A549 (cell line): ENCODE data around the gene XPR1. TPM values are rescaled to one million over a fixed set of nuclear protein-coding genes. Genes with fewer than 3 reads are reported as not detected.

ENCODE experiments used
- BHLHE40 ChIP-seq: IDR thresholded peaks from 2 replicates; pipeline ENCODE4 v1.6.1; 2012; ENCODE audit warnings: low read depth, low read length, inconsistent platforms
- CBX2 ChIP-seq: fragments of 200-600 bp; sonication (generic); IDR thresholded peaks from 2 replicates; pipeline ENCODE4 v1.6.1; 2016; ENCODE audit warnings: low read depth, mild to moderate bottlenecking, borderline replicate concordance
- CBX8 ChIP-seq: fragments of 200-600 bp; sonication (generic); IDR thresholded peaks from 2 replicates; pipeline ENCODE4 v1.6.1; 2016
- CEBPB ChIP-seq, 2 experiments: fragments of >200 bp in 1 of 2; sonication (Bioruptor Twin) in 1 of 2; formaldehyde crosslinking in 1 of 2; IDR thresholded peaks; 2 replicates each; pipeline ENCODE4 v1.6.1; 2012 to 2016
- CHD2 ChIP-seq: fragments of 150-350 bp; IDR thresholded peaks from 2 replicates; pipeline ENCODE4 v1.6.1; 2014; ENCODE audit warnings: low read length; ENCODE audit not compliant: partially characterized antibody
- CHD4 ChIP-seq: fragments of 200-600 bp; sonication (generic); IDR thresholded peaks from 2 replicates; pipeline ENCODE4 v1.6.1; 2016; ENCODE audit warnings: antibody characterized with exemption, mild to moderate bottlenecking, borderline replicate concordance
- EHF ChIP-seq: fragments of 250-450 bp; sonication (Bioruptor Pico); IDR thresholded peaks from 2 replicates; pipeline ENCODE4 v1.5.0; 2020; ENCODE audit warnings: mild to moderate bottlenecking
- EHMT2 ChIP-seq: fragments of 200-600 bp; sonication (generic); IDR thresholded peaks from 2 replicates; pipeline ENCODE4 v1.6.1; 2016; ENCODE audit warnings: antibody characterized with exemption, low read depth, mild to moderate bottlenecking, moderate library complexity
- ESRRA ChIP-seq: fragments of 150-350 bp; IDR thresholded peaks from 2 replicates; pipeline ENCODE4 v1.6.1; 2014; ENCODE audit warnings: mild to moderate bottlenecking, low read length, borderline replicate concordance
- FOSL2 ChIP-seq, 2 experiments: fragments of 450-650 bp in 1 of 2; fragments of >200 bp in 1 of 2; sonication (Bioruptor Twin) in 1 of 2; formaldehyde crosslinking; IDR thresholded peaks; 2 replicates each; pipeline versions ENCODE4 v1.5.0 to v1.6.1; 2016 to 2020; ENCODE audit warnings: mild to moderate bottlenecking in 1 of 2, moderate library complexity in 1 of 2
- FOXS1 ChIP-seq: fragments of 250-450 bp; sonication (Bioruptor Pico); IDR thresholded peaks from 2 replicates; pipeline ENCODE4 v1.5.0; 2020; ENCODE audit warnings: mild to moderate bottlenecking, moderate library complexity
- HEYL ChIP-seq: fragments of 250-450 bp; sonication (Bioruptor Pico); IDR thresholded peaks from 2 replicates; pipeline ENCODE4 v1.8.0; 2021; ENCODE audit warnings: mild to moderate bottlenecking, moderate library complexity
- HOXA7 ChIP-seq: fragments of 250-450 bp; sonication (Bioruptor Pico); IDR thresholded peaks from 2 replicates; pipeline ENCODE4 v1.5.0; 2020; ENCODE audit warnings: mild to moderate bottlenecking, moderate library complexity
- HOXB13 ChIP-seq: fragments of 250-450 bp; sonication (Bioruptor Pico); IDR thresholded peaks from 2 replicates; pipeline ENCODE4 v1.5.0; 2020; ENCODE audit warnings: low read depth, mild to moderate bottlenecking, moderate library complexity
- HOXB5 ChIP-seq: fragments of 250-450 bp; sonication (Bioruptor Pico); IDR thresholded peaks from 2 replicates; pipeline ENCODE4 v1.5.0; 2020; ENCODE audit warnings: mild to moderate bottlenecking, moderate library complexity
- JUN ChIP-seq, 2 experiments: fragments of >200 bp; sonication (Bioruptor Twin); formaldehyde crosslinking; IDR thresholded peaks; 2 replicates in 1 of 2; 3 replicates in 1 of 2; pipeline ENCODE4 v1.6.1; 2016 to 2017
- JUNB ChIP-seq: fragments of >200 bp; sonication (Bioruptor Twin); formaldehyde crosslinking; IDR thresholded peaks from 2 replicates; pipeline ENCODE4 v1.6.1; 2016
- KDM1A ChIP-seq: fragments of 200-600 bp; sonication (generic); IDR thresholded peaks from 2 replicates; pipeline ENCODE4 v1.6.1; 2016; ENCODE audit warnings: low read depth, mild to moderate bottlenecking
- NFE2L2 ChIP-seq: fragments of 150-350 bp; conservative IDR thresholded peaks from 2 replicates; pipeline ENCODE4 v1.6.1; 2014; ENCODE audit warnings: low read length
- NPAS2 ChIP-seq: fragments of 250-450 bp; sonication (Bioruptor Pico); IDR thresholded peaks from 2 replicates; pipeline ENCODE4 v1.8.0; 2022; ENCODE audit warnings: mild to moderate bottlenecking, moderate library complexity, borderline replicate concordance
- NR3C1 ChIP-seq: fragments of >200 bp; sonication (Bioruptor Twin); formaldehyde crosslinking; IDR thresholded peaks from 3 replicates; pipeline ENCODE4 v1.6.1; 2017
- POLR2A ChIP-seq: IDR thresholded peaks from 2 replicates; pipeline ENCODE4 v1.6.1; 2012; ENCODE audit warnings: mild to moderate bottlenecking, low read length
- RARB ChIP-seq: fragments of 250-450 bp; sonication (Bioruptor Pico); IDR thresholded peaks from 2 replicates; pipeline ENCODE4 v1.8.0; 2021; ENCODE audit warnings: mild to moderate bottlenecking, moderate library complexity
- RNF2 ChIP-seq: fragments of 200-600 bp; sonication (generic); IDR thresholded peaks from 2 replicates; pipeline ENCODE4 v1.6.1; 2016; ENCODE audit warnings: low read depth, mild to moderate bottlenecking, antibody characterized with exemption, moderate library complexity, borderline replicate concordance
- SMC3 ChIP-seq: fragments of >200 bp; sonication (Bioruptor Twin); formaldehyde crosslinking; IDR thresholded peaks from 3 replicates; pipeline ENCODE4 v1.6.1; 2018; ENCODE audit warnings: inconsistent platforms
- TP53 ChIP-seq: fragments of 250-450 bp; sonication (Bioruptor Pico); IDR thresholded peaks from 2 replicates; pipeline ENCODE4 v1.5.0; 2021; ENCODE audit warnings: mild to moderate bottlenecking, moderate library complexity
- ZFP36 ChIP-seq: fragments of 450-650 bp; IDR thresholded peaks from 2 replicates; pipeline ENCODE4 v1.6.1; 2014; ENCODE audit warnings: borderline replicate concordance; ENCODE audit not compliant: partially characterized antibody
- polyA plus RNA-seq, 4 experiments: library from polyadenylated mRNA; depleted of rRNA in 3 of 4; stranded (reverse); fragments of >200 nt; fragmentation: RNase III in 1 of 4; extraction: RNeasy Plus Mini Kit Qiagen cat#74134 plus additional on column Dnase treatment in 1 of 4; gene quantifications; 2 replicates in 3 of 4; 3 replicates in 1 of 4; pipeline ENCODE4 v1.2.3, GENCODE V29; 2011 to 2017
- TF ChIP-seq, protein P1 (sequence below): fragments of 200-600 bp; sonication (generic); IDR thresholded peaks from 2 replicates; pipeline ENCODE4 v1.6.1; 2016; ENCODE audit warnings: antibody characterized with exemption, mild to moderate bottlenecking, moderate library complexity
- TF ChIP-seq, protein P2 (sequence below): fragments of >200 bp; sonication (Bioruptor Twin); formaldehyde crosslinking; IDR thresholded peaks from 2 replicates; pipeline ENCODE4 v1.6.1; 2016
- TF ChIP-seq, protein P3 (sequence below): IDR thresholded peaks from 2 replicates; pipeline ENCODE4 v1.6.1; 2012; ENCODE audit warnings: low read depth, borderline replicate concordance
- TF ChIP-seq, protein P4 (sequence below): fragments of 250-450 bp; sonication (Bioruptor Pico); IDR thresholded peaks from 2 replicates; pipeline ENCODE4 v1.5.0; 2020; ENCODE audit warnings: low read depth, mild to moderate bottlenecking, moderate library complexity
- TF ChIP-seq, protein P5 (sequence below): fragments of 250-450 bp; sonication (Bioruptor Pico); IDR thresholded peaks from 2 replicates; pipeline ENCODE4 v1.5.0; 2021; ENCODE audit warnings: mild to moderate bottlenecking, moderate library complexity, borderline replicate concordance
- TF ChIP-seq, protein P6 (sequence below): IDR thresholded peaks from 2 replicates; pipeline ENCODE4 v1.6.1; 2012
- TF ChIP-seq, protein P7 (sequence below): fragments of 450-650 bp; IDR thresholded peaks from 2 replicates; pipeline ENCODE4 v1.6.1; 2014; ENCODE audit warnings: antibody characterized with exemption
- TF ChIP-seq, protein P8 (sequence below): fragments of >200 bp; sonication (Bioruptor Twin); formaldehyde crosslinking; IDR thresholded peaks from 3 replicates; pipeline ENCODE4 v1.6.1; 2016

The XPR1 gene
- polyA plus RNA-seq, 2 of the 4 experiments (the other 2 are of a cell fraction), result 37.5 to 86.1 TPM

DNA sequence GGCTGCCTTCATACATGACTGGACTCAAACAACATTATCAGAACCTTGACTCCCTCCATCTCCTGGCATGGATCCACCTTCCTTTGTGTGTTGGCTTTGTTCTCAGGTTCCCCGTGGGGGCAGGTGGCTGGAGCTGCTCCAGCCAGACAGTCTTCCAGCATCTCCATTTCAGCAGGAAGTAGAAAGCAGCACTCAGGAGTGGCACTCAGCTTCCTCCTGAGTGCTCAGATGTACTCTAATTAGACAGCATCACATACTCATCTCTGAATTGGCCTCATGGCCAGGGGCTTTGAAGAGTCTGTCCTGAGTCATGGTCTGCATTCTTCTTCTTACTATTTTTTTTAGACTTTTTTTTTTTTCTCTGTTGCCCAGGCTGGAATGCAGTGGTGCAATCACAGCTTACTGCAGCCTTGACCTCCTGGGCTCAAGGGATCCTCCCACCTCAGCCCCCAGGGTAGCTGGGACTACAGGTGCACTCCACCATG lies 45.1 kb upstream of the XPR1 start (continued):
- TF ChIP-seq, protein P1, sequence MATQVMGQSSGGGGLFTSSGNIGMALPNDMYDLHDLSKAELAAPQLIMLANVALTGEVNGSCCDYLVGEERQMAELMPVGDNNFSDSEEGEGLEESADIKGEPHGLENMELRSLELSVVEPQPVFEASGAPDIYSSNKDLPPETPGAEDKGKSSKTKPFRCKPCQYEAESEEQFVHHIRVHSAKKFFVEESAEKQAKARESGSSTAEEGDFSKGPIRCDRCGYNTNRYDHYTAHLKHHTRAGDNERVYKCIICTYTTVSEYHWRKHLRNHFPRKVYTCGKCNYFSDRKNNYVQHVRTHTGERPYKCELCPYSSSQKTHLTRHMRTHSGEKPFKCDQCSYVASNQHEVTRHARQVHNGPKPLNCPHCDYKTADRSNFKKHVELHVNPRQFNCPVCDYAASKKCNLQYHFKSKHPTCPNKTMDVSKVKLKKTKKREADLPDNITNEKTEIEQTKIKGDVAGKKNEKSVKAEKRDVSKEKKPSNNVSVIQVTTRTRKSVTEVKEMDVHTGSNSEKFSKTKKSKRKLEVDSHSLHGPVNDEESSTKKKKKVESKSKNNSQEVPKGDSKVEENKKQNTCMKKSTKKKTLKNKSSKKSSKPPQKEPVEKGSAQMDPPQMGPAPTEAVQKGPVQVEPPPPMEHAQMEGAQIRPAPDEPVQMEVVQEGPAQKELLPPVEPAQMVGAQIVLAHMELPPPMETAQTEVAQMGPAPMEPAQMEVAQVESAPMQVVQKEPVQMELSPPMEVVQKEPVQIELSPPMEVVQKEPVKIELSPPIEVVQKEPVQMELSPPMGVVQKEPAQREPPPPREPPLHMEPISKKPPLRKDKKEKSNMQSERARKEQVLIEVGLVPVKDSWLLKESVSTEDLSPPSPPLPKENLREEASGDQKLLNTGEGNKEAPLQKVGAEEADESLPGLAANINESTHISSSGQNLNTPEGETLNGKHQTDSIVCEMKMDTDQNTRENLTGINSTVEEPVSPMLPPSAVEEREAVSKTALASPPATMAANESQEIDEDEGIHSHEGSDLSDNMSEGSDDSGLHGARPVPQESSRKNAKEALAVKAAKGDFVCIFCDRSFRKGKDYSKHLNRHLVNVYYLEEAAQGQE, result no peak
- TF ChIP-seq ESRRA (no peak), JUN (IDR thresholded peaks at IDR 0.05) (peak; percentile 52 to 77; a peak in 2 of 5 replicates), RARB (CRISPR knock-in tag) (no peak), RNF2 (no peak), CBX8 (no peak), TP53 (no peak), NR3C1 (no peak), JUNB (peak; percentile 82), HEYL (CRISPR knock-in tag) (no peak), CEBPB (IDR thresholded peaks at IDR 0.05) (peak; percentile 74 to 78; a peak in 3 of 4 replicates), KDM1A (no peak), NPAS2 (CRISPR knock-in tag) (no peak), SMC3 (peak; percentile 46; the same call in 2 of the 3 replicates), BHLHE40 (no peak), FOSL2 (IDR thresholded peaks at IDR 0.05) (peak; percentile 53; the same call in 1 of the 2 replicates), FOSL2 (CRISPR knock-in tag; IDR thresholded peaks at IDR 0.05) (peak; percentile 61; the same call in 1 of the 2 replicates), FOXS1 (no peak), CHD4 (no peak), CBX2 (no peak), HOXB13 (CRISPR knock-in tag) (no peak), HOXB5 (CRISPR knock-in tag) (no peak), HOXA7 (no peak), EHF (CRISPR knock-in tag) (no peak), ZFP36 (no peak), NFE2L2 (no peak), POLR2A (no peak), CHD2 (no peak), EHMT2 (no peak)
- TF ChIP-seq, protein P2, sequence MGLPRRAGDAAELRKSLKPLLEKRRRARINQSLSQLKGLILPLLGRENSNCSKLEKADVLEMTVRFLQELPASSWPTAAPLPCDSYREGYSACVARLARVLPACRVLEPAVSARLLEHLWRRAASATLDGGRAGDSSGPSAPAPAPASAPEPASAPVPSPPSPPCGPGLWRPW, result peak; percentile 41; the same call in 1 of the 2 replicates
- TF ChIP-seq, protein P3, sequence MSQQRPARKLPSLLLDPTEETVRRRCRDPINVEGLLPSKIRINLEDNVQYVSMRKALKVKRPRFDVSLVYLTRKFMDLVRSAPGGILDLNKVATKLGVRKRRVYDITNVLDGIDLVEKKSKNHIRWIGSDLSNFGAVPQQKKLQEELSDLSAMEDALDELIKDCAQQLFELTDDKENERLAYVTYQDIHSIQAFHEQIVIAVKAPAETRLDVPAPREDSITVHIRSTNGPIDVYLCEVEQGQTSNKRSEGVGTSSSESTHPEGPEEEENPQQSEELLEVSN, result no peak
- TF ChIP-seq, protein P4, sequence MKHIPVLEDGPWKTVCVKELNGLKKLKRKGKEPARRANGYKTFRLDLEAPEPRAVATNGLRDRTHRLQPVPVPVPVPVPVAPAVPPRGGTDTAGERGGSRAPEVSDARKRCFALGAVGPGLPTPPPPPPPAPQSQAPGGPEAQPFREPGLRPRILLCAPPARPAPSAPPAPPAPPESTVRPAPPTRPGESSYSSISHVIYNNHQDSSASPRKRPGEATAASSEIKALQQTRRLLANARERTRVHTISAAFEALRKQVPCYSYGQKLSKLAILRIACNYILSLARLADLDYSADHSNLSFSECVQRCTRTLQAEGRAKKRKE (CRISPR knock-in tag), result no peak
- TF ChIP-seq, protein P5, sequence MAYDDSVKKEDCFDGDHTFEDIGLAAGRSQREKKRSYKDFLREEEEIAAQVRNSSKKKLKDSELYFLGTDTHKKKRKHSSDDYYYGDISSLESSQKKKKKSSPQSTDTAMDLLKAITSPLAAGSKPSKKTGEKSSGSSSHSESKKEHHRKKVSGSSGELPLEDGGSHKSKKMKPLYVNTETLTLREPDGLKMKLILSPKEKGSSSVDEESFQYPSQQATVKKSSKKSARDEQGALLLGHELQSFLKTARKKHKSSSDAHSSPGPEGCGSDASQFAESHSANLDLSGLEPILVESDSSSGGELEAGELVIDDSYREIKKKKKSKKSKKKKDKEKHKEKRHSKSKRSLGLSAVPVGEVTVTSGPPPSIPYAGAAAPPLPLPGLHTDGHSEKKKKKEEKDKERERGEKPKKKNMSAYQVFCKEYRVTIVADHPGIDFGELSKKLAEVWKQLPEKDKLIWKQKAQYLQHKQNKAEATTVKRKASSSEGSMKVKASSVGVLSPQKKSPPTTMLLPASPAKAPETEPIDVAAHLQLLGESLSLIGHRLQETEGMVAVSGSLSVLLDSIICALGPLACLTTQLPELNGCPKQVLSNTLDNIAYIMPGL (CRISPR knock-in tag), result no peak
- TF ChIP-seq, protein P6, sequence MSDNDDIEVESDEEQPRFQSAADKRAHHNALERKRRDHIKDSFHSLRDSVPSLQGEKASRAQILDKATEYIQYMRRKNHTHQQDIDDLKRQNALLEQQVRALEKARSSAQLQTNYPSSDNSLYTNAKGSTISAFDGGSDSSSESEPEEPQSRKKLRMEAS, result no peak; the same call in 1 of the 2 replicates
- TF ChIP-seq, protein P7, sequence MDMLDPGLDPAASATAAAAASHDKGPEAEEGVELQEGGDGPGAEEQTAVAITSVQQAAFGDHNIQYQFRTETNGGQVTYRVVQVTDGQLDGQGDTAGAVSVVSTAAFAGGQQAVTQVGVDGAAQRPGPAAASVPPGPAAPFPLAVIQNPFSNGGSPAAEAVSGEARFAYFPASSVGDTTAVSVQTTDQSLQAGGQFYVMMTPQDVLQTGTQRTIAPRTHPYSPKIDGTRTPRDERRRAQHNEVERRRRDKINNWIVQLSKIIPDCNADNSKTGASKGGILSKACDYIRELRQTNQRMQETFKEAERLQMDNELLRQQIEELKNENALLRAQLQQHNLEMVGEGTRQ, result no peak
- TF ChIP-seq, protein P8, sequence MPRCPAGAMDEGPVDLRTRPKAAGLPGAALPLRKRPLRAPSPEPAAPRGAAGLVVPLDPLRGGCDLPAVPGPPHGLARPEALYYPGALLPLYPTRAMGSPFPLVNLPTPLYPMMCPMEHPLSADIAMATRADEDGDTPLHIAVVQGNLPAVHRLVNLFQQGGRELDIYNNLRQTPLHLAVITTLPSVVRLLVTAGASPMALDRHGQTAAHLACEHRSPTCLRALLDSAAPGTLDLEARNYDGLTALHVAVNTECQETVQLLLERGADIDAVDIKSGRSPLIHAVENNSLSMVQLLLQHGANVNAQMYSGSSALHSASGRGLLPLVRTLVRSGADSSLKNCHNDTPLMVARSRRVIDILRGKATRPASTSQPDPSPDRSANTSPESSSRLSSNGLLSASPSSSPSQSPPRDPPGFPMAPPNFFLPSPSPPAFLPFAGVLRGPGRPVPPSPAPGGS, result no peak; the same call in 2 of the 3 replicates
